HFF-Myc (cell line): ENCODE results near the gene MINK1.

Source experiments
- DNase-seq: peaks from one replicate; pipeline ENCODE4 v3.0.0-alpha.2; 2011; ENCODE audit warnings: low read depth; ENCODE audit errors: extremely low read depth
- H3K4me3 ChIP-seq: replicated peaks from 2 replicates; pipeline ENCODE4 v1.5.1; 2011; ENCODE audit warnings: low read depth, mild to moderate bottlenecking, control low read depth, low read length
- CTCF ChIP-seq: IDR thresholded peaks from 2 replicates; pipeline ENCODE4 v1.5.1; 2012; ENCODE audit warnings: mild to moderate bottlenecking, low read depth, low read length, control low read depth; ENCODE audit errors: missing control alignments

MINK1 gene

GRCh38 chr17:4789701-4789950 is 43.5 kb upstream of the MINK1 start:
- TF ChIP-seq CTCF: no peak
- no peak for DNase-seq

GRCh38 chr17:4789951-4790704 is 43.0 kb upstream of the MINK1 start:
- DNase-seq: peak; percentile 74
- peak; percentile 53 for TF ChIP-seq CTCF
- peak overlapping the region; percentile 63 for H3K4me3 ChIP-seq

More at GRCh38 chr17:4789701-4789950, 43.5 kb upstream of the MINK1 start:
- H3K4me3 ChIP-seq: peak overlapping the region; percentile 63

GRCh38 chr17:4790705-4791088 is 42.4 kb upstream of the MINK1 start:
- DNase-seq: no peak
- no peak for TF ChIP-seq CTCF

GRCh38 chr17:4795168-4795567 is 38.0 kb upstream of the MINK1 start:
- H3K4me3 ChIP-seq: no peak overlapping the region
- DNase-seq: no peak

More at GRCh38 chr17:4790705-4791088, 42.4 kb upstream of the MINK1 start:
- peak overlapping the region; percentile 63 for H3K4me3 ChIP-seq

GRCh38 chr17:4796552-4796920 is 36.6 kb upstream of the MINK1 start:
- DNase-seq: no peak

More at GRCh38 chr17:4795168-4795567, 38.0 kb upstream of the MINK1 start:
- no peak for TF ChIP-seq CTCF

GRCh38 chr17:4800462-4801196 is 32.5 kb upstream of the MINK1 start:
- no peak for DNase-seq
- H3K4me3 ChIP-seq: no peak overlapping the region
- no peak for TF ChIP-seq CTCF

More at GRCh38 chr17:4796552-4796920, 36.6 kb upstream of the MINK1 start:
- no peak for TF ChIP-seq CTCF
- peak overlapping the region; percentile 98 for H3K4me3 ChIP-seq

GRCh38 chr17:4802228-4802627 is 30.9 kb upstream of the MINK1 start, which contains the start of gene C17orf114:
TSS of gene C17orf114 (minus strand) at chr17:4802328.
- H3K4me3 ChIP-seq: no peak within 1 kb of the TSS
- no peak for DNase-seq
- no peak for TF ChIP-seq CTCF
